Glomerular visceral epithelial cell (primary cell): ENCODE measurements around the gene ATXN7L3.
"Not testable (repeated sequence)": the region's sequence is repeated elsewhere in the genome, so short reads cannot be mapped to it uniquely, and the experiment has no call there.

Experiments
- DNase-seq: peaks from one replicate; pipeline ENCODE4 v3.0.0-alpha.2; 2016; ENCODE audit errors: extremely low spot score

The ATXN7L3 gene

DNA sequence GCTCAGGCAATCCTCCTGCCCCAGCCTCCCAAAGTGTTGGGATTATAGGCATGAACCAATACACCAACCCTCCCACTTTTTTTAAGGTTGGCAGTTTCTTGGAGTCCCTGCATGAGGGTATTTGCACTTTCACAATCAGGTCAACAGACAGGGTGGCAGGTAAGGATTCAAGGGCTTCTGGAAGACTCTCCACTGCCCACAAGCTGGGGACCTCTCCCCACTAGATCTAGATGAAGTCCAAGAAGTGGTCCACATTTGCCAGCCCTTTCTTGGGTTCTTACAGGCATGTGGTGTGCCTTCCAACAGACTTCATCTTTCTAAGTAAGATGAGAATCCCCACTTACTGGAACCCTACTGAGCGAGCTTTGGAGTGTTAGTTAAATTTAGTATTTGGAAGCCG lies 25.3 kb downstream of the ATXN7L3 start:
- no peak for DNase-seq

DNA sequence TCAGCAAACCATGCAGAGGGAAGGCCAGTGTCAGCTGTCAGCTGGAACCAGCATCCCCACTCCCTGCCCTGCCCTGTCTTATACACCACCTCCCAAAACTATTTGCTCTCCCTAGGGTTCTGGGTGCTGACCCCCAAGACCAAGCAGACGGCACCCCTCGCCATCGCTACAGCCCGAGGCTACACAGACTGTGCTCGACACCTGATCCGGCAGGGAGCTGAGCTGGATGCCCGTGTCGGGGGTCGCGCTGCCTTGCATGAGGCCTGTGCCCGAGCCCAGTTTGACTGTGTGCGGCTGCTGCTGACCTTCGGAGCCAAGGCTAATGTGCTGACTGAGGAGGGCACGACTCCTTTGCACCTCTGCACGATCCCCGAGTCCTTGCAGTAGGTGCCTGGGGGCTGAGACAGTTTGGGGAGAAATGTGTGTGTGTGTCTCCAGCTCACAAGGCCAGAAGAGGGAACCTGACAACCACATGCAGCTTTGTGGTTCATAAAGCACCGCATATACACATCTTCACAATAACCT lies 27.7 kb downstream of the ATXN7L3 start:
- no peak for DNase-seq

DNA sequence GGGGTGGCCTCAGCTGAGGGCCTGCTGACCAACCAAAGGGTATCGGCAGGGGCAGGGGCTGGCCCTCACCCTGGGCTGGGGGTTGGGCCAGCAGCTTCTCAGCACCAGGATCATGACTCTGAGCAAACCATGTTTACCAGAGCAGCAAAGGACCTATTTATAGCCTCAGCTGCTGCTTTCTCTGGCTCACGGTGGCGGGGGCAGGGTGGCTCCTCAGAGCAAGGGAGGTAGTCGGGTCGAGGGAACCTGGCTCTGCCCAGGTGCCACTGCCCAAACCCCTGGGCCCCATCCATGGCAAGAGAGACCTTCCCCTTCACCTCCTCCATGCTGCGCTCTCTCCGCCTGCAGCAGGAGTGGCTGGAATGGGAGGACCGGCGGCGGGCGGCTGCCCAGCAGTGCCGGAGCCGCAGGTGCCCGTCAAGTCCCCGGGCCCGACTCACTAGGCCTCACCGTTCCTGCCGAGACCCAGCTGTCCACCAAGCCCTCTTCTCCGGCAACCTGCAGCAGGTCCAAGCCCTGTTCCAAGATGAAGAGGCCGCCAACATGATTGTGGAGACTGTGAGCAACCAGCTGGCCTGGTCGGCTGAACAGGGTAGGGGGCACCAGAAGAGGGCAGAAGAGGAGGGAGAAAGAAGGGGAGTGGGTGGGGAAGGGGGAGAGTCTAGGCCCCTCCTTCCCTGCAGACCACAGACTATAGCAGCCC lies 29.0 kb downstream of the ATXN7L3 start, which contains the start of gene ASB16:
Gene ASB16, plus strand, starts transcription at position 206 of the 703 bp plus-strand sequence. Its CDS starts 86 bp downstream, at position 292.
- no peak for DNase-seq

DNA sequence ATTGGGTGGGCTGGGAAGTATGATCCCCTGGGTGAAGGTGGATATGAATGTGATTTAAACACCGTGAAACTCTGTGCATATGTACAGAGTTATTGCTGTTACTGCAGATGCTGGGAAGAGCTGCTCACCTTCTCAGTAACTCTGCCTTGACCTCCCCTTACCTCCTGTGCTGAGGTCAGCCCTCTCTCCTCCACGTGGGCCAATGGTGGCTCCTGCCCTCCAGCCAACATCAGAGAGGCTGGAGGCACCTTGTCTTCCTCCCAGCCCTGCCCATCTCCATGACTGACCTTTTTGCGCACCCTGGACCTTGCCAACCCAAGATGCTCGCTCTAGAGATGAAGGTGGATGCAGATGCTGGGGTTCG lies 29.6 kb downstream of the ATXN7L3 start:
- DNase-seq = no peak

DNA sequence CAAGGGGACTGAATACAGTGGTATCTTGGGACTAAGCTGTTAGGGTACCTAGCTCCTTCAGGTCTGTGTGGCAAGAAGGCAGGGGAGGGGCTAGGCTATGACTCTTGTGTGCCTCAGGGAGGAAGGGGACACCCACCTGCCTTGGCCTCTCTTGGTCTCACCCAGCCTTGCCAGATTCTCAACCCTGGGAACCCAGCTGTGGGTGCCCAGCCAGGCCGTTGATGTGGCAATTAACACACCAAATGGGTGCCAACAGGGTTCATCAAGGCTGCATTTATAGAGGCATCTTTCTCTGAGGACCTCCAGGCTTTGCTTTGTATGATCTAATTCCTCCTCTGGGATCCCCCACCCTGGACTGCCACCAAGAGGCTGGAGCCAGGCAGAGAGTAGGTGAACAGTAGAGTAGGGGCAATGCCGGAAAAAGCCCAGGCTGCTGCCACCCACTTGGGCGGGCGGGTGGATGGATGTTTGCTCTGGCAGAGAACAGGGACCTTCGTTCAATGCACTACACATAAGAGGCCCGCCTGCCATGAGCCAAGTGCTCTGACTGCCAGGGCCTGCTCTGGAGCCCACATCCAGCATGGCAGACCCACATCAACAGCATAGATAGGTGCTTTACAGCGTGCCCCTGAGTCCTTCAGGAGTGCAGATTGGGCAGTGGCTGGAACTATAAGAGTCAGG lies 32.4 kb downstream of the ATXN7L3 start:
- DNase-seq = no peak

DNA sequence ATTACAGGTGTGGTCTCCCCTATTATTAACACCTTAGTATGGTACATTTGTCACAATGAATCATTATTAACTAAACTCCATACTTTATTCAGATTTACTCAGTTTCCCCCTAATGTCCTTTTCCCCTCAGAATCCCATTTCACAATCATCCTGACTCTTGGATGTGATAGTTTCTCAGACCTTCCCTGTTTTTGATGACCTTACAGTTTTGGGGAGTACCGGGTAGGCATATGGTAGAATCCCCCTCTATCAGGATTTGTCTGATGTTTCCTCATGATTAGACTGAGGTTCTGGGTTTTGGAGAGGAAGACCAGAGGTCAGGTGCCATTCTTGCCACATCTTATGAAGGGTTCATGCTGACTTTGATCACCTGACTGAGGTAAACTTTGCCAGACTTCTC lies 35.2 kb downstream of the ATXN7L3 start:
- no peak for DNase-seq

DNA sequence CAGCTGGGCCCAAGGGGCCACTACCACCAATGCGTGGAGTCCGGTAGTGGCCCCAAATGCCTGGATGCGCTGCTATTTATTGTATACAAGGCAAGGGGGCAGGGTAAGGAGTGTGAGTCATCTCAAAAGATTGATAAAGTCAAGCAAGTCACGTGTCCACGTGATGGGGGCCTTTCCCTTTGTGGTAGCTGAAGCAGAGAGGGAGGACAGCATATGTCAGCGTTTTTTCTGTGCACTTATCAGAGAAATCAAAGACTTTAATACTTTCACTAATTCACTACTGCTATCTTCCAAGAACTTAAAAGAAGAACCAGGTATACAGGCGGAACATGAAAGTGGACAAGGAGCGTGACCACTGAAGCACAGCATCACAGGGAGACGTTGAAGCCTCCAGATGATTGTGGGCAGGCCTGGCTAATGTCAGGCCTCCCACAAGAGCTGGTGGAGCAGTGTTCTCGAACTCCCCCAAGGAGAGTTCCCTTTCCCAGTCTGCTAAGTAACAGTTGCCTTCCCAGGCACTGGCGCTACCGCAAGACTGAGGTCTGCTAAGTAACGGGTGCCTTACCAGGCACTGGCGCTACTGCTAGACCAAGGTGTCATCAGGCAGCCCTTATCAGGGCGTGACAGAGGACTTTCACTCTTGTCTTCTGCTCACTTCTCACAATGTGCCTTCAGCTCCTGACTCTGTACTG lies 40.0 kb downstream of the ATXN7L3 start:
- DNase-seq = no peak

DNA sequence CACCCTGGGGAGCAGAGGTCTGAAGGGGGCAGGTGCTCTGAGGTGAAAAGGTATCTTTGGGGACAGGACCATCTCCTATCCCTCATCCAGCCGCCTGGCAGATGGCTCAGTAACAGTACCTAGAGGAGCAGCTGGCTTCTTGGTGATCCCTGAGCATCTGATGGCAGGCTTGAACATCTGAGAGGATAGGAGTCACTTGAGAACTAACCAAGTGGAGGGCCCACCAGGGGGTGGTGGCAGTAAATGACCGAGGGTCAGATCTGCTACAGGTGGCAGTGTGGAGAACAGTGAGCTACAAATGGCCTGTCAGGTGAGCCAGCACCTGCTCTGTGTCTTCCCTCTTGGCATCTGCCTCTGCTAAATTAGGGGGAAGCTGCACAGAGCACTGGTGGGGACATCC lies 44.2 kb downstream of the ATXN7L3 start:
- no peak for DNase-seq

DNA sequence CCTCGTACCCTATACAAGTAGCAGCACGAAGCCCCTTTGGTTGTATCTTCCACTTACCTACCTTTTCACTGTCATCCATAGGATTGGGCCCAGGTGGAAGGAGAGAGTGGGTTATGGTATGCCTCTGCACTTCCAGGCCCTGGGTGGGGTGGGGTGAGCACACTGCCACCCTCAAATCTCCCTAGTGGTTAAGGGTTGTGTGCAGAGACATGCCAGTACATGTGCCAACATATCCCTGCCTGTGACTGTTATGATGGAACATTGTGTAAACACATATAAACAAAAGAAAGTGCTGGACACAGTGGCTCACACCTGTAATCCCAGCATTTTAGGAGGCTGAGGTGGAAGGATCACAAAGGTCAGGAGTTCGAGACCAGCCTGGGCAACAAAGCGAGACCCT lies 46.8 kb downstream of the ATXN7L3 start:
- no peak for DNase-seq

DNA sequence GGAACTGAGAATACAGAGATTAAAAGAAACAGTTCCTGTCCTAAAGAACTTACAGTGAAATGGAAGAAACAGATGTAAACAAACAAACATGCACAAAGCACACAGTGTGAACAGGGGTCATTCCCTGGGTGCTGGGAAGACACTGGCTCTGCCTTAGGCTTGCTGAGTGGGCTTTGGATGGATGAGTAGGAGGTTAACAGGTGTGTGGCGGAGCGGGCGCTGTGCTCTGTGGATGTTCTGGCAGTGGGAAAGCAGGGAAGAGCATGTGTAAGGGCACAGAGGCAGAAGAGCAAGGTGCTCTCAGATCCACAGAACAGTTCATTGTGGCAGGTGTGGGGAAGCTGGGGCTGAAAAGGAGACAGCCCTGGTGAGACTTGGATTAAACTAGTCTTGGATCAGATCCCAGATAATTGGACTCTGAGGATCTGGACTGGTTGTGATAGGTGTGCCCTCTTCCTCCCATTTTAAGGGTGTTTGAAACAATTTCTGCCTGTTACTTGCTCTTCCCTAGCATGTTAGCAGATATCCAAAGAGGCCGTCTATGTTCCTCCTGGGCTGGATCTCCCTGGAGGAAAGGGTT lies 49.8 kb downstream of the ATXN7L3 start:
- no peak for DNase-seq

DNA sequence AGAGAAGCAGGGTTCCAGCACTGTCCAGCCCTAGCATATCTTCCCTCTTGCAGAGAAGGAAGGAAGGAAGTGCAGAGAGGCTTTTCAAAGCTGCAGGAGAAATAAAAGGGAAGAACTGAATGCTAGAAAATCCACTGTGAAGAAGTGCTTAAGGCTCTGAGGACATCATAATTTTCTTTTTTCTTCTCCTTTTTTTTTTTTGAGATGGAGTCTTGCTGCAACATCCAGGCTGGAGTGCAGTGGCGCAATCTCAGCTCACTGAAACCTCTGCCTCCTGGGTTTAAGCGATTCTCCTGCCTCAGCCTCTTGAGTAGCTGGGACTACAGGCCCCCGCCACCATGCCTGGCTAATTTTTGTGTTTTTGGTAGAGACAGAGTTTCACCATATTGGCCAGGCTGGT lies 50.6 kb downstream of the ATXN7L3 start:
- DNase-seq = not testable (repeated sequence)

DNA sequence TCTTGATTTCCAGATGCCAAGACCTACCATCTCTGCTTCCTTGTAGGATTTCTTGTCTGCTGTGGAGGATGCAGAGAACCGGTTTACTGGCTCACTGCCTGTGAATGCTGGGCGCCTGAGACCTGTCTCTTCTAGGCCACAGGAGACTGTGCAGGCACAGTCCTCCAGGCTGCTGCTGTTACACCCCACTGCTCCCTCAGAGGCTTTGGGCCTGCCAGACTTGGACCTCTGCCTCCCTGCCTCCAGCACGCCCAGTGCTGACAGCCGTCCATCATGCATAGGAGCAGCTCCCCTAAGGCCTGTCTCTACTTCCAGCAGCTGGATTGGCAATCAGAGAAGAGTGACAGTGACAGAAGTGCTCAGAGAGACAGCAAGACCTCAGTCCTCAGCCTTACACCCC lies 51.9 kb downstream of the ATXN7L3 start:
- no peak for DNase-seq

DNA sequence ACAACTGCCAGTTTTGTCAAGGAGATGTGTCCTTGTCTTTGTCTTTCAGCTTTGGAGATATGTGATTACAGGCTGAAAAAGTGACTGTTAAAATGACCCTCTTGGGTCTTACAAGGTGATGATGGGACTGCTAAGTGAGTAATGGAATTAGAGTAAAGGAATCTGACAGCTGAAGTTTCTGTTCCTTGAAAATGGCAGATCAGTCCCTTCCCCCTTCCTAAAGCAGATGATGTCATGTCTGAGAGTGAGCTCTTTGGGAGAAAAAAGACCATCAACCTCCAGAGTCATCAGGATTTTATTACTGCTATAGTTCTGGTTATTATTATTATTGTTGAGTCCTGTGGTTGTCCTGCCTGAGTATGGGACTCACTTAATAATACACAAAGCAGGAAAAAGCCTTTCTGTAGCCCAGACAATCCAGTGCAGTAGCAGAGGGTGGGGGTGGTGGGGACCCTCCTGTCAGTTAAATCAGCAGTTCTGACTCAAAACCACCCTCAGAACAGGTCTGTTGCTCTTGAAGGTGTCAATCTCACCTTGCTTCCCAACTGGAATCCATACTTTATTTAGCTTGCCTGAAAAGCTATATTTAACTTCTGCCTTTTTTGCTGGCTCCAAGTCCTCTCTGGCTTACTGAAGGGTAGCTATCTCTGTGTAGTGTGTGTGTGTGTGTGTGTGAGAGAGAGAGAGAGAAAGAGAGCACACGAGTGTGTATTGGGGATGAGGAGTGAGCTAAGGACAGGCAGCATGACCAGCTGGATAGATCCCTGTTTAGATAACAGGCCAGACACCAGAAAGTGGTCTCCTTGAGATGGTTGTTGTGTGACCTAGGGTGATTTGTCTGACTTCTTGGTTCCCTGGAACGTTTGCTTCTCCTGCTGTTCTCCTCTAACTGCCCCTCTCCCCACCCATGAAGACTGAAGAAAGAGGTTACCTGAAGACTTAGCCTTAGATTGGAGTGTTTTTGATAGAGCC lies 53.0 kb downstream of the ATXN7L3 start:
- DNase-seq = no peak

DNA sequence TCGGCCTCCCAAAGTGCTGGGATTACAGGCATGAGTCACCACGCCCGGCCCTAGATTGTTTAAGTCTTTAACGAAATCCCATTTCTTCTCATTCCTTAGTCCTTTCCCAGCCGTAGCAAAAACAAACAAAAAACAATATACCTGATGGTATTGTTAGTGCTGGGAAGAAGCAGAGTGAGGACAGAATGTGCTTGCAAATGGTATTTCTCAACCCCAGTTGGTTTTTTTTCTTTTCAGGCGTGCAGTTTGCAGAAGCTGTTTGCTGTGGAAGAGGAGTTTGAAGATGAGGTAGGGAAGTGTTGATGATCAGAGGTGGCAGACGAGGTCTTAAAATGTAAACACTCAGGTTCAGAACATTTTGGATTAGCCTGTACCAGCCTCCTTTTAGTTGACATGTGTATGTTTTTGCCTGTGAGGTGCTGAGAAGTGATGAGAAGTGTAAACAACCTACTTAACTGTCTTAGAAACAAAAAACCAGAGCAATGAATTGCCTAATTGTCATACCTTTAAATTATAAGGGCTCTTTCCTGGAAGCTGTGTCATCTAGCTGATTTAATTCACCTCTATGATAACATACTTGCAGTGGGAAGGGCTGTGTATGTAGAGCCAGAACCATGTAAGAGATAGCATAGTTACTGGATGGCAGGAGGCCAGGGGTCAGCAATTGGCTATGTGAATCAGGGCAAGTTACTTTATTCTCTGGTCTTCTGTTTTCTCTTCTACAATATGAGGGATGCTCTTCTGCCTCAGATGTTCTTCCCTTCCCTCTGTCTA lies 54.5 kb downstream of the ATXN7L3 start:
- no peak for DNase-seq

DNA sequence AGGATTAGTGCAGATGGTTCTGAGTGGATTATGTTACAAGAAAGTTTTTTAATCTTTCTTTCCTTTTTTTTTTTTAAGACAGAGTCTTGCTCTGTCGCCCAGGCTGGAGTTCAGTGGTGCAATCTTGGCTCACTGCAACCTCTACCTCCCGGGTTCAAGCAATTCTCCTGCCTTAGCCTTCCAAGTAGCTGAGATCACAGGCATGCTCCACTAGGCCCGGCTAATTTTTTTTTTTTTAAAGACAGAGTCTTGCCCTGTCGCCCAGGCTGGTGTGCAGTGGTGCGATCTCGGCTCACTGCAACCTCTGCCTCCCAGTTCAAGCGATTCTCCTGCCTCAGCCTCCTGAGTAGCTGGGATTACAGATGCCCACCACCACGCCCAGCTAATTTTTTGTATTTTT lies 55.8 kb downstream of the ATXN7L3 start:
- not testable (repeated sequence) for DNase-seq
